A549 (cell line): ENCODE data around the gene RNF145.
A peak's percentile ranks its signal among the peaks of the same experiment; 100 is the strongest.

Experiments used
- CTCF ChIP-seq: fragments of >200 bp; sonication (Bioruptor Twin); formaldehyde crosslinking; IDR thresholded peaks from 3 replicates; pipeline ENCODE4 v1.5.1; 2016
- POLR2A ChIP-seq: IDR thresholded peaks from 2 replicates; pipeline ENCODE4 v1.6.1; 2012; ENCODE audit warnings: mild to moderate bottlenecking, low read length
- RFX5 ChIP-seq: fragments of 450-650 bp; IDR thresholded peaks from 2 replicates; pipeline ENCODE4 v1.7.1; 2014; ENCODE audit warnings: antibody characterized with exemption, mild to moderate bottlenecking, moderate library complexity
- TF ChIP-seq, protein P1 (sequence below): IDR thresholded peaks from 2 replicates; pipeline ENCODE4 v1.6.1; 2012
- TF ChIP-seq, protein P2 (sequence below): fragments of 200-600 bp; sonication (generic); IDR thresholded peaks from 2 replicates; pipeline ENCODE4 v1.6.1; 2016; ENCODE audit warnings: antibody characterized with exemption, mild to moderate bottlenecking, moderate library complexity

DNA sequence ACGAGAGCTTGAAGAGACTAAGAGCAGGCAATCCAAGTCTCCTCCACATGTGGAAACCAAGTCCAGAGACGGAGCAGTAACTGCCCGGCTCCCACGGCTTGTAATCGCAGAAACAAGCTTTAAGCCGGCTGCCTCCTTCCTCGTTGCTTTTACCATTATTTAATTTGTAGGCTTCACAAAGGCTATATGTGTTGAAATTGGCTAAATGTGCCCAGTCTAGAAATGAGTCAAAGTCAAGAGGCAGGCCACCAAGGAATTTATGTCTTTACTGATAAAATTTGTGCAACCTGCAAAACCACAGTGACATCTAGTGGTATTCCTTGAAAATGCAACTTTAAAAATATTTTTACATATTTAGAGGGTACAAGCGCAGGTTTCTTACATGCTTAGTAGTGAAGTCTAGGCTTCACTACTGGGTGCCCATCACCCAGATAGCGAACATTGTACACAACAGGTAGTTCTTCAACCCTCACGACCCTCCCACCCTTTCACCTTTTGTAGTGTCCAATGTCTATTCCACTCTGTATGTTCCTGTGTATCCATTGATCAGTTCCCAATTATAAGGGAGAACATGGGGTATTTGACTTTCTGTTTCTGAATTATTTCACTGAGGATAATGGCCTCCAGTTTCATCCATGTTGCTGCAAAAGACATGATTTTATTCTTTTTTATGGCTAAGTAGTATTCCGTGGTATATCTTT, 76.2 kb downstream of the RNF145 start:
- TF ChIP-seq, protein P1, sequence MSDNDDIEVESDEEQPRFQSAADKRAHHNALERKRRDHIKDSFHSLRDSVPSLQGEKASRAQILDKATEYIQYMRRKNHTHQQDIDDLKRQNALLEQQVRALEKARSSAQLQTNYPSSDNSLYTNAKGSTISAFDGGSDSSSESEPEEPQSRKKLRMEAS = no peak
- TF ChIP-seq, protein P2, sequence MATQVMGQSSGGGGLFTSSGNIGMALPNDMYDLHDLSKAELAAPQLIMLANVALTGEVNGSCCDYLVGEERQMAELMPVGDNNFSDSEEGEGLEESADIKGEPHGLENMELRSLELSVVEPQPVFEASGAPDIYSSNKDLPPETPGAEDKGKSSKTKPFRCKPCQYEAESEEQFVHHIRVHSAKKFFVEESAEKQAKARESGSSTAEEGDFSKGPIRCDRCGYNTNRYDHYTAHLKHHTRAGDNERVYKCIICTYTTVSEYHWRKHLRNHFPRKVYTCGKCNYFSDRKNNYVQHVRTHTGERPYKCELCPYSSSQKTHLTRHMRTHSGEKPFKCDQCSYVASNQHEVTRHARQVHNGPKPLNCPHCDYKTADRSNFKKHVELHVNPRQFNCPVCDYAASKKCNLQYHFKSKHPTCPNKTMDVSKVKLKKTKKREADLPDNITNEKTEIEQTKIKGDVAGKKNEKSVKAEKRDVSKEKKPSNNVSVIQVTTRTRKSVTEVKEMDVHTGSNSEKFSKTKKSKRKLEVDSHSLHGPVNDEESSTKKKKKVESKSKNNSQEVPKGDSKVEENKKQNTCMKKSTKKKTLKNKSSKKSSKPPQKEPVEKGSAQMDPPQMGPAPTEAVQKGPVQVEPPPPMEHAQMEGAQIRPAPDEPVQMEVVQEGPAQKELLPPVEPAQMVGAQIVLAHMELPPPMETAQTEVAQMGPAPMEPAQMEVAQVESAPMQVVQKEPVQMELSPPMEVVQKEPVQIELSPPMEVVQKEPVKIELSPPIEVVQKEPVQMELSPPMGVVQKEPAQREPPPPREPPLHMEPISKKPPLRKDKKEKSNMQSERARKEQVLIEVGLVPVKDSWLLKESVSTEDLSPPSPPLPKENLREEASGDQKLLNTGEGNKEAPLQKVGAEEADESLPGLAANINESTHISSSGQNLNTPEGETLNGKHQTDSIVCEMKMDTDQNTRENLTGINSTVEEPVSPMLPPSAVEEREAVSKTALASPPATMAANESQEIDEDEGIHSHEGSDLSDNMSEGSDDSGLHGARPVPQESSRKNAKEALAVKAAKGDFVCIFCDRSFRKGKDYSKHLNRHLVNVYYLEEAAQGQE = no peak
- TF ChIP-seq CTCF (peak; percentile 93), POLR2A (no peak), RFX5 (no peak)
